ENCODE data around the gene RPP38. TPM values are rescaled to one million over a fixed set of nuclear protein-coding genes. Genes with fewer than 3 reads are reported as not detected.

The RPP38 gene
- total RNA-seq, 1 donor = 13.8 TPM

DNA sequence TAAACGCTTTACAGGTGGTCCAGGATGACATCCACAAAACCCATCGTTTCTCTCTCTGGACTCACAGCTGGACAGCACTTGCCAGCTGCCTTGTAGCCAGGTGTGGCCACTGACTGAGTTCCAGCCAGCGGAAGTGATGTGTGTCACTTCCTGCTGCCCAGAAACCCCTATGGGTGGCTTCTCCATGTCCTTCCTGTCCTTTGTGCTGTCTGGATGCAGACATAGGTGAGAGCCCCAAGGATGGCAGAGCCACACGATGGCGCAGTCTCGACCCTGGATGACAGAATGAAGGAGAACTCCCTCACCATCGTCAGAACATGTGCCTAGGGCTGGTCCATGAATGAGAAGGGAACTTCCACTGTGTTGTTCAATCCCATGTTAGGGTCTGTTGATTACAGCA lies 49.2 kb downstream of the RPP38 start:
- no peak for DNase-seq (ENCODE audit: low read depth)
- no peak overlapping the region for H3K4me3 ChIP-seq (ENCODE audit: low read depth, low read length)
- TF ChIP-seq, protein P1, sequence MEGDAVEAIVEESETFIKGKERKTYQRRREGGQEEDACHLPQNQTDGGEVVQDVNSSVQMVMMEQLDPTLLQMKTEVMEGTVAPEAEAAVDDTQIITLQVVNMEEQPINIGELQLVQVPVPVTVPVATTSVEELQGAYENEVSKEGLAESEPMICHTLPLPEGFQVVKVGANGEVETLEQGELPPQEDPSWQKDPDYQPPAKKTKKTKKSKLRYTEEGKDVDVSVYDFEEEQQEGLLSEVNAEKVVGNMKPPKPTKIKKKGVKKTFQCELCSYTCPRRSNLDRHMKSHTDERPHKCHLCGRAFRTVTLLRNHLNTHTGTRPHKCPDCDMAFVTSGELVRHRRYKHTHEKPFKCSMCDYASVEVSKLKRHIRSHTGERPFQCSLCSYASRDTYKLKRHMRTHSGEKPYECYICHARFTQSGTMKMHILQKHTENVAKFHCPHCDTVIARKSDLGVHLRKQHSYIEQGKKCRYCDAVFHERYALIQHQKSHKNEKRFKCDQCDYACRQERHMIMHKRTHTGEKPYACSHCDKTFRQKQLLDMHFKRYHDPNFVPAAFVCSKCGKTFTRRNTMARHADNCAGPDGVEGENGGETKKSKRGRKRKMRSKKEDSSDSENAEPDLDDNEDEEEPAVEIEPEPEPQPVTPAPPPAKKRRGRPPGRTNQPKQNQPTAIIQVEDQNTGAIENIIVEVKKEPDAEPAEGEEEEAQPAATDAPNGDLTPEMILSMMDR (IDR thresholded peaks at IDR 0.05; ENCODE audit: insufficient read depth, low read depth, low read length) = no peak

DNA sequence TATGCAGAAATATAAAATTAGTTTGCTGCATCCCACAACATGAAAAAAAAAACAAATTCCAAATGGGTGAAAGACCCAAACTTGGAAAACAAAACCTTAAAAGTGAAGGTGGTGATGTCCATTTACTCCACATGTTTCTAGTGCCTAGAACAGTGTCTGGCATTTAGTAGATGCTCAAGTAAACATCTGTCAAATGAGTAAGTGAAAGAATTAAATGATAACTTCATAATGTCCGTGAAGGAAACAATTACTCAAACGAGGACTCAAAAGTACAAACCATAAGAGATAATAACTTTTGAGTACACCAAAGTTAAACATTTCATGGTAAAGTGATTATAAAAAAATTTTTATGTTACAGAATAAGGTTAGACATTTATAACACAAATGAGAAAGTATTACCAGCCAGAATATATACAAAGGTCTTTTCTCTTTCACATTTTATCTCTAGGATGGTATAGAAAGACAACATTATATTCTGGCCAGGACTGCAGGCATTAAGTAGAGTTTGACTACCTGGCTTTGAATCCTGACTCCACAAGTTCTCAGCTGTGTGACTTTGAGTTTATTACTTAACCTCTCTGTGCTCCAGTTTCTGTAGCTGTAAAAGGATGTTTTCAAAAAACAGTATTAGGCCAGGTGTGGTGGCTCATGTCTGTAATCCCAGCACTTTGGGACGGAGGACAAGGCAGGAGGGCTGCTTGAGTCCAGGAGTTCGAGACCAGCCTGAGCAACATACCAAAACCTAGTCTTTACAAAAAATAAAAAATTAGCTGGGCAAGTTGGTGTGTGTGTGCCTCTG lies 50.6 kb downstream of the RPP38 start:
- TF ChIP-seq, protein P1 (IDR thresholded peaks at IDR 0.05; ENCODE audit: insufficient read depth, low read depth, low read length) = no peak
- H3K4me3 ChIP-seq (ENCODE audit: low read depth, low read length) = no peak overlapping the region
- DNase-seq (ENCODE audit: low read depth) = no peak

- TF ChIP-seq, protein P1 (IDR thresholded peaks at IDR 0.05; ENCODE audit: insufficient read depth, low read depth, low read length) = no peak
- no peak for DNase-seq (ENCODE audit: low read depth)
- no peak overlapping the region for H3K4me3 ChIP-seq (ENCODE audit: low read depth, low read length)
These were observed 52.1 kb downstream of the RPP38 start for GRCh38 chr10:15149042-15149771.

GRCh38 chr10:15150563-15150962 lies 53.4 kb downstream of the RPP38 start:
- no peak for DNase-seq (ENCODE audit: low read depth)
- H3K4me3 ChIP-seq (ENCODE audit: low read depth, low read length) = no peak overlapping the region
- TF ChIP-seq, protein P1 (IDR thresholded peaks at IDR 0.05; ENCODE audit: insufficient read depth, low read depth, low read length) = no peak

DNA sequence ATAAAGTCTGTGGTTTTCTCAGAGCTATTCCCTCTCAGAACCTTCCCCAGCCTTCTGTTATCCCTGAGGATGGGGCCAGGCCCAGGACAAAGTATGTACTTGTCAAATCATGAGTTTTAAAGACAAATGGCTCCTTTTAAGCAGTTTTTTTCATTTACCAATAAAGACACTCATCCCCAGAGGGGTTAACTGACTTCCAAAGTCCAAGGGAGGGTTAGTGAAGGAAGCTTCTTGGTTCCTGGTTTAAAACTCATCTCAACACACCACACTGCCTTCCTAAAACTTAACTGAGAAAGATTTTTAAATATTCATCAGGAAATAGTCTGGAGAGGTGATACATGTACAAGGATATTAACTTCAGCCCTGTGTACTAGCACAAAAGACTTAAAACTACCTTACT lies 55.4 kb downstream of the RPP38 start:
- TF ChIP-seq, protein P1 (IDR thresholded peaks at IDR 0.05; ENCODE audit: insufficient read depth, low read depth, low read length) = no peak
- no peak overlapping the region for H3K4me3 ChIP-seq (ENCODE audit: low read depth, low read length)
- no peak for DNase-seq (ENCODE audit: low read depth)

Other genes starting within 250 kb of the RPP38 start
- 11.3 and 27.2 TPM in 2 replicates for gene SUV39H2, start 218.5 kb upstream of the RPP38 start, total RNA-seq
- 9.5 and 12.6 TPM in 2 replicates for gene DCLRE1C, start 143.3 kb upstream of the RPP38 start, total RNA-seq
- gene MEIG1, start 138.0 kb upstream of the RPP38 start, total RNA-seq = 0.32 TPM in 1 of 2 replicates, not detected in the other
- not detected in 2 replicates for gene OLAH, start 53.4 kb upstream of the RPP38 start, total RNA-seq
- 0.97 and 1.3 TPM in 2 replicates for gene ACBD7, start 8.6 kb upstream of the RPP38 start, total RNA-seq
- 63.5 and 84.2 TPM in 2 replicates for gene NMT2, start 71.3 kb downstream of the RPP38 start, total RNA-seq